HCT116 (cell line): ENCODE data around the gene E2F1. TPM values are rescaled to one million over a fixed set of nuclear protein-coding genes. Genes with fewer than 3 reads are reported as not detected.
A peak's percentile ranks its signal among the peaks of the same experiment; 100 is the strongest.

Experiments used
- ATAC-seq: fragments of 200-7000 bp; cut with Tn5 transposase; 2 replicates; pipeline ENCODE4 v1.9.1; 2020; ENCODE audit warnings: mild to moderate bottlenecking, moderate library complexity
- BruUV-seq: library from RNA; stranded (reverse); fragments of 400-500 nt; replicated peaks from 2 replicates; lab custom pipeline; 2021; lab: Mats Ljungman, UMichigan
- CTCF ChIA-PET: fragments of 300-600 bp; sonication (Branson Sonifier 250); formaldehyde crosslinking; loops from one replicate; lab custom pipeline; 2021; ENCODE audit warnings: antibody characterized with exemption; lab: Charles Lee
- POLR2A ChIA-PET: fragments of 300-600, 350-600 bp; sonication (Branson Sonifier 250); formaldehyde crosslinking; loops from one replicate; lab custom pipeline; 2021; ENCODE audit warnings: antibody characterized with exemption; lab: Charles Lee
- RAD21 ChIA-PET, 2 experiments: fragments of 300-600 bp; sonication (Branson Sonifier 250); formaldehyde crosslinking; loops; one replicate each; lab custom pipeline; 2023; ENCODE audit warnings: low total read pairs in 2 of 2; ENCODE audit not compliant: uncharacterized antibody in 2 of 2, unreplicated experiment in 2 of 2, low non-redundant PET in 1 of 2; lab: Charles Lee
- DNase-seq: peaks from one replicate; pipeline ENCODE4 v3.0.0-alpha.2; 2010; ENCODE audit warnings: low read depth, low spot score
- H2AFZ ChIP-seq: fragments of 200-600 bp; shearing (Covaris generic), sonication (generic); 2 replicates; pipeline ENCODE4 v1.6.1; 2017; ENCODE audit warnings: low read depth, mixed run types, mixed read lengths, antibody characterized with exemption, low read length; ENCODE audit not compliant: poor library complexity, severe bottlenecking
- H3K27ac ChIP-seq: 2 replicates; pipeline ENCODE4 v1.5.1; 2012; ENCODE audit warnings: low read depth, low read length
- H3K27me3 ChIP-seq: fragments of 200-600 bp; sonication (generic); 2 replicates; pipeline ENCODE4 v1.6.1; 2016; ENCODE audit warnings: mixed run types, low read length, mixed read lengths; ENCODE audit not compliant: insufficient read depth
- H3K36me3 ChIP-seq, 2 experiments: fragments of 200-500 bp in 1 of 2; fragments of 200-600 bp in 1 of 2; sonication (Bioruptor generic) in 1 of 2; sonication (generic) in 1 of 2; 2 replicates each; pipeline versions ENCODE4 v1.5.1 to v1.6.1; 2014 to 2016; ENCODE audit warnings: low read length in 2 of 2, inconsistent platforms in 1 of 2, mixed read lengths in 1 of 2, mixed run types in 1 of 2; ENCODE audit not compliant: insufficient read depth in 2 of 2, control insufficient read depth in 1 of 2
- H3K4me1 ChIP-seq, 2 experiments: fragments of 200-600 bp in 1 of 2; sonication (generic) in 1 of 2; 2 replicates each; pipeline versions ENCODE4 v1.5.1 to v1.6.1; 2012 to 2017; ENCODE audit warnings: low read length in 2 of 2, inconsistent platforms in 1 of 2, mild to moderate bottlenecking in 1 of 2, mixed read lengths in 1 of 2, mixed run types in 1 of 2, moderate library complexity in 1 of 2; ENCODE audit not compliant: insufficient read depth in 2 of 2, control insufficient read depth in 1 of 2
- H3K4me2 ChIP-seq: fragments of 200-600 bp; sonication (generic); 2 replicates; pipeline ENCODE4 v1.6.1; 2017; ENCODE audit warnings: mixed run types, low read length, mixed read lengths
- H3K4me3 ChIP-seq, 2 experiments: fragments of 200-600 bp in 1 of 2; sonication (generic) in 1 of 2; replicated peaks in 1 of 2; 2 replicates each; pipeline ENCODE4 v1.5.1; 2011 to 2016; ENCODE audit warnings: low read length in 2 of 2, control low read depth in 1 of 2, low read depth in 1 of 2, mild to moderate bottlenecking in 1 of 2, mixed read lengths in 1 of 2, mixed run types in 1 of 2
- H3K79me2 ChIP-seq: fragments of 200-600 bp; sonication (generic); 2 replicates; pipeline ENCODE4 v1.6.1; 2017; ENCODE audit warnings: mild to moderate bottlenecking, mixed run types, low read length, moderate library complexity, mixed read lengths; ENCODE audit not compliant: insufficient read depth
- H3K9ac ChIP-seq: fragments of 200-600 bp; sonication (generic); 2 replicates; pipeline ENCODE4 v1.6.1; 2016; ENCODE audit warnings: low read length, mixed read lengths
- H3K9me2 ChIP-seq: fragments of 200-600 bp; sonication (generic), shearing (Covaris generic); 2 replicates; pipeline ENCODE4 v1.6.1; 2017; ENCODE audit warnings: mixed run types, mild to moderate bottlenecking, moderate library complexity; ENCODE audit not compliant: insufficient read depth
- H3K9me3 ChIP-seq, 2 experiments: fragments of 200-500 bp in 1 of 2; fragments of 200-600 bp in 1 of 2; sonication (Bioruptor generic) in 1 of 2; sonication (generic) in 1 of 2; 2 replicates each; pipeline ENCODE4 v1.6.1; 2014 to 2017; ENCODE audit warnings: low read length in 2 of 2, mixed read lengths in 2 of 2, inconsistent platforms in 1 of 2, low read depth in 1 of 2, mild to moderate bottlenecking in 1 of 2, mixed run types in 1 of 2, moderate library complexity in 1 of 2; ENCODE audit not compliant: control insufficient read depth in 1 of 2, insufficient read depth in 1 of 2
- H4K20me1 ChIP-seq: fragments of 200-600 bp; sonication (generic), shearing (Covaris generic); 2 replicates; pipeline ENCODE4 v1.6.1; 2017; ENCODE audit warnings: mixed run types, mild to moderate bottlenecking, moderate library complexity; ENCODE audit not compliant: insufficient read depth
- CTCF ChIP-seq, 3 experiments: fragments of 200-600 bp in 1 of 3; sonication (generic) in 1 of 3; IDR thresholded peaks in 2 of 3; conservative IDR thresholded peaks in 1 of 3; 2 replicates each; pipeline ENCODE4 v1.5.1; 2012 to 2017; ENCODE audit warnings: low read depth in 2 of 3, low read length in 2 of 3, antibody characterized with exemption in 1 of 3, borderline replicate concordance in 1 of 3, control low read depth in 1 of 3, mild to moderate bottlenecking in 1 of 3, mixed read lengths in 1 of 3, mixed run types in 1 of 3, moderate library complexity in 1 of 3; ENCODE audit not compliant: insufficient read depth in 1 of 3
- FOSL1 ChIP-seq: IDR thresholded peaks from 2 replicates; pipeline ENCODE4 v1.6.1; 2012; ENCODE audit warnings: low read depth
- JUND ChIP-seq: IDR thresholded peaks from 2 replicates; pipeline ENCODE4 v1.6.1; 2012
- MAX ChIP-seq: IDR thresholded peaks from 2 replicates; pipeline ENCODE4 v1.6.1; 2012
- POLR2A ChIP-seq: IDR thresholded peaks from 2 replicates; pipeline ENCODE4 v1.7.0; 2011; ENCODE audit warnings: borderline replicate concordance; ENCODE audit not compliant: insufficient read depth, insufficient read length; ENCODE audit errors: extremely low read depth
- POLR2AphosphoS5 ChIP-seq: IDR thresholded peaks from 2 replicates; pipeline ENCODE4 v1.6.1; 2011; ENCODE audit warnings: mild to moderate bottlenecking, low read depth, low read length, moderate library complexity
- REST ChIP-seq: IDR thresholded peaks from 2 replicates; pipeline ENCODE4 v1.6.1; 2012; ENCODE audit warnings: low read depth
- SRF ChIP-seq: IDR thresholded peaks from 2 replicates; pipeline ENCODE4 v1.6.1; 2012; ENCODE audit warnings: low read depth
- TCF7L2 ChIP-seq: IDR thresholded peaks from 2 replicates; pipeline ENCODE4 v1.7.0; 2011; ENCODE audit warnings: borderline replicate concordance, inconsistent platforms; ENCODE audit not compliant: insufficient read depth, insufficient read length; ENCODE audit errors: extremely low read depth
- ZBTB33 ChIP-seq: IDR thresholded peaks from 2 replicates; pipeline ENCODE4 v1.6.1; 2011; ENCODE audit warnings: mild to moderate bottlenecking, low read length, moderate library complexity; ENCODE audit not compliant: insufficient replicate concordance; ENCODE audit errors: extremely low read depth
- ZFX ChIP-seq: fragments of 450-650 bp; IDR thresholded peaks from 2 replicates; pipeline ENCODE4 v1.6.1; 2017
- ZNF274 ChIP-seq: fragments of 200-500 bp; sonication (Bioruptor generic); IDR thresholded peaks from 2 replicates; pipeline ENCODE4 v1.6.1; 2014; ENCODE audit warnings: mild to moderate bottlenecking, low read depth, low read length, inconsistent platforms
- intact Hi-C: fragments of 100-400 bp; cut with micrococcal nuclease; formaldehyde crosslinking; loops from 2 replicates; pipeline ENCODE4 v1.10.0; 2022
- total RNA-seq: library from RNA; stranded (reverse); gene quantifications from one replicate; pipeline ENCODE4 v1.2.1, GENCODE V29; 2021; ENCODE audit not compliant: unreplicated experiment

Gene E2F1
- total RNA-seq, 1 experiment from 2014 or later, result 30.9 TPM

GRCh38 chr20:33663161-33664084, 22.8 kb downstream of the E2F1 start (continued):
- peak; percentile 13 for TF ChIP-seq ZBTB33
- TF ChIP-seq, all 23 proteins: peak for 7

- H4K20me1 ChIP-seq, result no peaks in the 10 kb centered on the region
- H3K4me2 ChIP-seq, result peak within 1 kb of the TSS; percentile 97
- ChIA-PET POLR2A (no interaction called here), CTCF (no interaction called here), RAD21 (no interaction called here)
- ATAC-seq (no peak), DNase-seq (no peak)
- H2AFZ ChIP-seq, result no peak within 1 kb of the TSS
- BruUV-seq, result no TSS peak
- H3K79me2 ChIP-seq, result peaks cover 6% of the 10 kb centered on the region; the same call in 1 of the 2 replicates
- peaks cover 9 to 22% of the 10 kb centered on the region in 2 experiments for H3K4me1 ChIP-seq
- intact Hi-C loops, result no loop called here
- H3K27me3 ChIP-seq, result no peaks in the 10 kb centered on the region
- H3K4me3 ChIP-seq, result peak within 1 kb of the TSS; percentile 76 to 90
- H3K36me3 ChIP-seq, result peaks cover 0 to 3% of the 10 kb centered on the region in 2 experiments; a peak in 1 of 4 replicates
- H3K27ac ChIP-seq, result peak within 1 kb of the TSS; percentile 80
- no peaks in the 10 kb centered on the region for H3K9me3 ChIP-seq
- H3K9ac ChIP-seq, result peak within 1 kb of the TSS; percentile 80
- no peaks in the 10 kb centered on the region for H3K9me2 ChIP-seq
- TF ChIP-seq POLR2AphosphoS5 (no peak), ZFX (no peak), FOSL1 (no peak), REST (no peak), TCF7L2 (no peak), SRF (no peak), ZBTB33 (no peak), MAX (no peak), JUND (no peak), POLR2A (no peak), ZNF274 (no peak), CTCF (IDR thresholded peaks at IDR 0.05 in 2 of 3, conservative IDR thresholded peaks at IDR 0.05 in 1 of 3; ENCODE audit: borderline replicate concordance in 1 of 3, insufficient read depth in 1 of 3, low read depth in 2 of 3, low read length in 2 of 3) (no peak)
These were observed 24.0 kb downstream of the E2F1 start, which contains the start of gene C20orf144 for GRCh38 chr20:33662172-33662571. Gene C20orf144 (plus strand): TSS chr20:33662327. CDS start chr20:33662346, 19 bp downstream.
